ENCODE data around the gene RNASEH1.

The RNASEH1 gene

DNA sequence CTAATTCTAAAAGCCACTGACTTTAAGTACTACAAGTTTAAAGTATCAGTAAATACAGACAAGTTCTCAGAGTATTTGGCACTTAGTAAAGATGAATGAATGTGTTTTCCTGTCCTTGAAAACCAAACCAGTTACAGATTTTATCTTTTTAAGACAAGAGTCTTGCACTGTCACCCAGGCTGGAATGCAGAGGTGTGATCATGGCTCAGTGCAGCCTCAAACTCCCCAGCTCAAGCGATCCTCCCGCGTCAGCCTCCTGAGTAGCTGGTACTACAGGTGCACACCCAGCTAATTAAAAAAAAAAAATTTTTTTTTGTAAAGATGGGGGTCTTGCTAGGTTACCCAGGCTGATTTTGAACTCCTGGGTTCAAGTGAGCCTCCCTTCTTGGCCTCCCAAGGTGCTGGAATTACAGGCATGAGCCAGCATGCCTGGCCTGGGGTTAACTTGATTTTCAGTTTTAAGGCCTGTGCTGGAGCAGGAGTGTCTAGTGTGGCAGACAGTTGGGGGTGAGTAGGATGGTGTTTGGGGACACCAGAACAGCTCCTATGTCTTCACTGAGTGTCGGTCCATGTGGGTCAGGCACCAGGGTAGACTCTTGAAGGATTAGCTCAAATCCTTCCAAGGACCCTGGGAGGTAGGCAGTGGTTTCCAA, 26.6 kb upstream of the RNASEH1 start:
- Histone ChIP-seq H3K27ac (replicated peaks) (no peak overlapping the region), H3K4me3 (replicated peaks; ENCODE audit: insufficient read depth, low read length) (no peak overlapping the region), H3K27me3 (ENCODE audit: insufficient read depth, poor library complexity, severe bottlenecking) (no peaks in the 10 kb centered on the region)
- TF ChIP-seq SPI1 (IDR thresholded peaks at IDR 0.05; ENCODE audit: borderline replicate concordance, low read depth) = no peak
- TF ChIP-seq, protein P1, sequence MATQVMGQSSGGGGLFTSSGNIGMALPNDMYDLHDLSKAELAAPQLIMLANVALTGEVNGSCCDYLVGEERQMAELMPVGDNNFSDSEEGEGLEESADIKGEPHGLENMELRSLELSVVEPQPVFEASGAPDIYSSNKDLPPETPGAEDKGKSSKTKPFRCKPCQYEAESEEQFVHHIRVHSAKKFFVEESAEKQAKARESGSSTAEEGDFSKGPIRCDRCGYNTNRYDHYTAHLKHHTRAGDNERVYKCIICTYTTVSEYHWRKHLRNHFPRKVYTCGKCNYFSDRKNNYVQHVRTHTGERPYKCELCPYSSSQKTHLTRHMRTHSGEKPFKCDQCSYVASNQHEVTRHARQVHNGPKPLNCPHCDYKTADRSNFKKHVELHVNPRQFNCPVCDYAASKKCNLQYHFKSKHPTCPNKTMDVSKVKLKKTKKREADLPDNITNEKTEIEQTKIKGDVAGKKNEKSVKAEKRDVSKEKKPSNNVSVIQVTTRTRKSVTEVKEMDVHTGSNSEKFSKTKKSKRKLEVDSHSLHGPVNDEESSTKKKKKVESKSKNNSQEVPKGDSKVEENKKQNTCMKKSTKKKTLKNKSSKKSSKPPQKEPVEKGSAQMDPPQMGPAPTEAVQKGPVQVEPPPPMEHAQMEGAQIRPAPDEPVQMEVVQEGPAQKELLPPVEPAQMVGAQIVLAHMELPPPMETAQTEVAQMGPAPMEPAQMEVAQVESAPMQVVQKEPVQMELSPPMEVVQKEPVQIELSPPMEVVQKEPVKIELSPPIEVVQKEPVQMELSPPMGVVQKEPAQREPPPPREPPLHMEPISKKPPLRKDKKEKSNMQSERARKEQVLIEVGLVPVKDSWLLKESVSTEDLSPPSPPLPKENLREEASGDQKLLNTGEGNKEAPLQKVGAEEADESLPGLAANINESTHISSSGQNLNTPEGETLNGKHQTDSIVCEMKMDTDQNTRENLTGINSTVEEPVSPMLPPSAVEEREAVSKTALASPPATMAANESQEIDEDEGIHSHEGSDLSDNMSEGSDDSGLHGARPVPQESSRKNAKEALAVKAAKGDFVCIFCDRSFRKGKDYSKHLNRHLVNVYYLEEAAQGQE (IDR thresholded peaks at IDR 0.05; ENCODE audit: insufficient replicate concordance, low read depth) = no peak
- no peak for DNase-seq (ENCODE audit: low read depth in 1 of 2, low spot score in 1 of 2)

- Histone ChIP-seq H3K4me3 (replicated peaks; ENCODE audit: insufficient read depth, low read length) (no peak overlapping the region), H3K27ac (replicated peaks) (no peak overlapping the region)
- no peak for TF ChIP-seq GABPA (IDR thresholded peaks at IDR 0.05; ENCODE audit: low read depth)
- no peak for TF ChIP-seq POLR2AphosphoS5 (IDR thresholded peaks at IDR 0.05; ENCODE audit: low read depth)
- TF ChIP-seq, protein P1 (IDR thresholded peaks at IDR 0.05; ENCODE audit: insufficient replicate concordance, low read depth) = no peak
- TF ChIP-seq, protein P2, sequence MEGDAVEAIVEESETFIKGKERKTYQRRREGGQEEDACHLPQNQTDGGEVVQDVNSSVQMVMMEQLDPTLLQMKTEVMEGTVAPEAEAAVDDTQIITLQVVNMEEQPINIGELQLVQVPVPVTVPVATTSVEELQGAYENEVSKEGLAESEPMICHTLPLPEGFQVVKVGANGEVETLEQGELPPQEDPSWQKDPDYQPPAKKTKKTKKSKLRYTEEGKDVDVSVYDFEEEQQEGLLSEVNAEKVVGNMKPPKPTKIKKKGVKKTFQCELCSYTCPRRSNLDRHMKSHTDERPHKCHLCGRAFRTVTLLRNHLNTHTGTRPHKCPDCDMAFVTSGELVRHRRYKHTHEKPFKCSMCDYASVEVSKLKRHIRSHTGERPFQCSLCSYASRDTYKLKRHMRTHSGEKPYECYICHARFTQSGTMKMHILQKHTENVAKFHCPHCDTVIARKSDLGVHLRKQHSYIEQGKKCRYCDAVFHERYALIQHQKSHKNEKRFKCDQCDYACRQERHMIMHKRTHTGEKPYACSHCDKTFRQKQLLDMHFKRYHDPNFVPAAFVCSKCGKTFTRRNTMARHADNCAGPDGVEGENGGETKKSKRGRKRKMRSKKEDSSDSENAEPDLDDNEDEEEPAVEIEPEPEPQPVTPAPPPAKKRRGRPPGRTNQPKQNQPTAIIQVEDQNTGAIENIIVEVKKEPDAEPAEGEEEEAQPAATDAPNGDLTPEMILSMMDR (IDR thresholded peaks at IDR 0.05; ENCODE audit: insufficient read depth, low read length) = no peak
- TF ChIP-seq SPI1 (IDR thresholded peaks at IDR 0.05; ENCODE audit: borderline replicate concordance, low read depth) = no peak
These were observed 25.9 kb upstream of the RNASEH1 start for GRCh38 chr2:3584076-3584475.

GRCh38 chr2:3581367-3582262, 23.5 kb upstream of the RNASEH1 start:
- no peak overlapping the region for H3K27ac ChIP-seq (replicated peaks)
- TF ChIP-seq POLR2AphosphoS5 (IDR thresholded peaks at IDR 0.05; ENCODE audit: low read depth) = peak; percentile 43; the same call in 1 of the 2 replicates
- TF ChIP-seq SPI1 (IDR thresholded peaks at IDR 0.05; ENCODE audit: borderline replicate concordance, low read depth) = no peak

More at GRCh38 chr2:3584076-3584475, 25.9 kb upstream of the RNASEH1 start:
- DNase-seq (ENCODE audit: low read depth in 1 of 2, low spot score in 1 of 2) = no peak
- H3K27me3 ChIP-seq (ENCODE audit: insufficient read depth, poor library complexity, severe bottlenecking) = no peaks in the 10 kb centered on the region

DNA sequence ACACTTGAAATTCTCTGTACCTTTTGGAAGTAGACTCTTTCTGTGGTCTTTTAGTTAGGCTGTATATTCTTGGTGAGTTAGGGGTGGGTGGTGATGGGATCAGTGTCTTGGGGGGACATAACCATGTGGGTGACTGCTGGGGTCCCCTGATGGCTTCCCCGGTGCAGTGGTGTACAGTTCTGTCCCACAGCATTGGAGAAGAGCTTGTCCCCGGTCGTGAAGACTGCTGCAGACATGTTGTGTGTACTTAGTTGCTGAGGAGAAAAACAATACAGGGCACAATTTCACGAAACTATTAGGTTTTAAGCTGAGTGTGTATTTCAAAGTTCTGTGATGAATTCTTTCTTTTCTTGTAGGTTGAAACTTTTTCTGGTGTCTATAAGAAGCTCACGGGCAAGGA, 22.3 kb upstream of the RNASEH1 start:
- H3K4me3 ChIP-seq (replicated peaks; ENCODE audit: insufficient read depth, low read length) = no peak overlapping the region
- no peaks in the 10 kb centered on the region for H3K27me3 ChIP-seq (ENCODE audit: insufficient read depth, poor library complexity, severe bottlenecking)
- H3K27ac ChIP-seq (replicated peaks) = no peak overlapping the region
- DNase-seq (ENCODE audit: low read depth in 1 of 2, low spot score in 1 of 2) = no peak
- TF ChIP-seq POLR2AphosphoS5 (IDR thresholded peaks at IDR 0.05; ENCODE audit: low read depth) (no peak), GABPA (IDR thresholded peaks at IDR 0.05; ENCODE audit: low read depth) (no peak)
- TF ChIP-seq, protein P1 (IDR thresholded peaks at IDR 0.05; ENCODE audit: insufficient replicate concordance, low read depth) = no peak
- TF ChIP-seq, protein P2 (IDR thresholded peaks at IDR 0.05; ENCODE audit: insufficient read depth, low read length) = no peak

More at GRCh38 chr2:3581367-3582262, 23.5 kb upstream of the RNASEH1 start:
- Histone ChIP-seq H3K4me3 (replicated peaks; ENCODE audit: insufficient read depth, low read length) (no peak overlapping the region), H3K27me3 (ENCODE audit: insufficient read depth, poor library complexity, severe bottlenecking) (no peaks in the 10 kb centered on the region)
- no peak for DNase-seq (ENCODE audit: low read depth in 1 of 2, low spot score in 1 of 2)

All from HL-60 (cell line).